A172 (cell line): ENCODE results near the gene N4BP2. TPM values are rescaled to one million over a fixed set of nuclear protein-coding genes. Genes with fewer than 3 reads are reported as not detected.
A peak's percentile ranks its signal among the peaks of the same experiment; 100 is the strongest.
"Not testable (repeated sequence)": the region's sequence is repeated elsewhere in the genome, so short reads cannot be mapped to it uniquely, and the experiment has no call there.

Experiments
- DNase-seq: peaks from one replicate; pipeline ENCODE4 v3.0.0-alpha.2; 2015; ENCODE audit warnings: low spot score
- total RNA-seq: library from RNA; depleted of rRNA; stranded (reverse); fragments of >200 nt; shearing (Covaris generic); gene quantifications from 2 replicates; pipeline ENCODE4 v1.2.3, GENCODE V29; 2014

N4BP2 gene
- total RNA-seq, 1 experiment from 2014 or later, result 3.0 TPM

DNA sequence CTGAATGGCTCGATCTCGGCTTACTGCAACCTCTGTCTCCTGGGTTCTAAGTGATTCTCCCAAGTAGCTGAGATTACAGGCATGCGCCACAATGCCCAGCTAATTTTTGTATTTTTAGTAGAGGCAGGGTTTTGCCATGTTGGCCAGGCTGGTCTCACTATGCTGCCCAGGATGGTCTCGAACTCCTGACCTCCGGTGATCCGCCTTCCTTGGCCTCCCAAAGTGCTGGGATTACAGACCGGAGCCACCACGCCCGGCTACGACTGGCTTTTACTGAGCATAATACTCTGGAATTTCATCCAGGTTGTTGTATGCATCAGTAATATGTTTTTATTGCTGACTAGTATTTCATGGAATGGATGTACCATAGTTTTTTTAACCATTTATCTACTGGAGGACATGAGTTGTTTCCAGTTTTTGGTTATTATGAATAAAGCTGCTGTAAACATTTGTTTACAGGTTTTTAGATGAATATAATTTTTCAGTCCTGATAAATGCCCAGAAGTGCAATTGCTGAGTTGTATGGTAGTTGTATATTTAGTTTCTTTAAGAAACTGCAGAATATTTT lies 31.2 kb downstream of the N4BP2 start:
- DNase-seq, result no peak

DNA sequence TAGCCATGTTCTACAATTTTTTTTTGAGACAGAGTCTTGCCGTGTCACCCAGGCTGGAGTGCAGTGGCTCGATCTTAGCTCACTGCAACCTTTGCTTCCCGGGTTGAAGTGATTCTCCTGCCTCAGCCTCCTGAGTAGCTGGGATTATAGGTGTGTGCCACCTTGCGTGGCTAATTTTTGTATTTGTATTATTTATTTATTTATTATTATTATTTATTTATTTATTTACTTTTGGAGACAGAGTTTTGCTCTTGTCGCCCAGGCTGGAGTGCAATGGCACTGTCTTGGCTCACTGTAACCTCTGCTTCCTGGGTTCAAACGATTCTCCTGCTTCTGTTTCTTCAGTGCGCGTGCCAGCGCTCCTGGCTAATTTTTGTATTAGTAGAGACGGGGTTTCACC lies 36.8 kb downstream of the N4BP2 start:
- not testable (repeated sequence) for DNase-seq

DNA sequence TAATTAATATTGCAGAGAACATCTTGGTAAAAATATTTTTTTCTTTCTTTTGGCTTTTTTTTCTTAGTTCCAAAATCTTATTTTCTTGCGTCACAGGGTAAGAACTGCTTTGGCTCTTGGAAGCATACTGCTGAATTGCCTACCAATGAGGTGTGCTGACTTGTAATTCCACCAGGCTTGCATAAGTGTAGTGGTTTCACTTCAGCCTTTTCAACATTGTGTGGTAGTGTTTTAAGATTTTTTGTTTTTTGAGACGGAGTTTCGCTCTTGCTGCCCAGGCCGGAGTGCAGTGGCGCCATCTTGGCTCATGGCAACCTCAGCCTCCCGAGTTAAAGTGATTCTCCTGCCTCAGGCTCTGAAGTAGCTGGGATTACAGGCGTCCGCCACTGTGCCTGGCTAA lies 42.4 kb downstream of the N4BP2 start:
- no peak for DNase-seq

DNA sequence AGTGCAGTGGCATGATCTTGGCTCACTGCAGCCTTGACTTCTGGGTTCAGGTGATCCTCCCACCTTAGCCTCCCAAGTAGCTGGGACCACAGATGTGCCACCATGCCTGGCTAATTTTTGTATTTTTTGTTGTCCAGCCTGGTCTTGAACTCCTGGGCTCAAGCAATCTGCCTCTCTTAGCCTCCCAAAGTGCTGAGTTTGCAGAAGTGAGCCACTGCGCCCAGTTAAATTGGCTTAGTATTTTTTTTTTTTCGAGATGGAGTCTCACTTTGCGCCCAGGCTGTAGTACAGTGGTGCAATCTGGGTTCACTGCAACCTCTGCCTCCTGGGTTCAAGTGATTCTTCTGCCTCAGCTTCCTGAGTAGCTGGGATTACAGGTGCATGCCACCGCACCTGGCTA lies 50.5 kb downstream of the N4BP2 start:
- not testable (repeated sequence) for DNase-seq

DNA sequence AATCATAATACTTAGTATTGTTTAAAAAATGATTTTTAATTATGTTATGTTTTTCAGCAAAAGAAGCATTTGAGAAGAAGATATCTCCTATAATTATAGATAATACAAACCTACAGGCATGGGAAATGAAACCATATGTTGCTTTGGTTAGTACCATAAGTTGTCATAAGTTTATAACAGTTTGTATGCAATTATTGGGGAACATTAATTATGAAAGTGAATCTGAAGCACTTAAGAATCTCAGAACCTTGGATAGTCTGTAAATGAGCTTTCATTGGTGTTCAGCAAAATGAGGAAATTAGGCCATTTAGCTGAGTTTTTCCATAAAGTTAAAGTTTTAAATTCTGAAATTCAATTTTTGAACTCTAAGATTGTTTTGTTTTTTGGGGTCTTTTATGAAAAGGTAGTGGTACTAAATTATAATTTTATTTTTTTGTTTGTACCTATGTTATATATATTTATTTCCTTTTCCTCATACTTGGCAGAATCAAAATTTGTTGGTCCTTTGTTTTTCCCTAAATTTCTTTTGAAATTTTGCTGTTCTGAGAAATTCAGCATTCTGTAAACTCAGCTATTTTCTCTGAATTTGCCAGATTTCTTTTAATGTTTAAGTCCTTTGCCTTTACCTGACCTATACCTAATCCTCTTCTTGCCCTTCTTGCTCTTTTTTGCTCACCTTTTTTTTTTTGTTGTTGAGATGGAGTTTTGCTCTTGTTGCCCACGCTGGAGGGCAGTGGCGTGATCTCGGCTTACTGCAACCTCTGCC lies 55.6 kb downstream of the N4BP2 start:
- no peak for DNase-seq

DNA sequence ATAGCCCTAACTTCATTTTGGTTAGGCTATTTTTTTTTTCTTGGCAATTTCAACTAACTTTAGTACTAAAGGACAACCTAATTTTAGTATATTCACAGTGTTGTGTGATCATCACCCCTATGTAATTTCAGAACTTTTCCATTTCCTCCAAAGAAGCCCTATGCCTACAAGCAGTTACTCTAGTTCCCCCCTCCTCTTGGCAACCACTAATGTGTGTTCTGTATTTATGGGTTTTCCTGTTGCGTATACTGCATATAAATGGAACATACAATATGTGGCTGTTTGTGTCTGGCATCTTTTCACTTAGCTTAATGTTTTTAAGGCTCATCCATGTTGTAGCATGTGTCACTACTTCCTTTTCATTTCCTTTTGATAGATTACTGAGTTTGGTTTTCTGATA lies 57.6 kb downstream of the N4BP2 start:
- no peak for DNase-seq

DNA sequence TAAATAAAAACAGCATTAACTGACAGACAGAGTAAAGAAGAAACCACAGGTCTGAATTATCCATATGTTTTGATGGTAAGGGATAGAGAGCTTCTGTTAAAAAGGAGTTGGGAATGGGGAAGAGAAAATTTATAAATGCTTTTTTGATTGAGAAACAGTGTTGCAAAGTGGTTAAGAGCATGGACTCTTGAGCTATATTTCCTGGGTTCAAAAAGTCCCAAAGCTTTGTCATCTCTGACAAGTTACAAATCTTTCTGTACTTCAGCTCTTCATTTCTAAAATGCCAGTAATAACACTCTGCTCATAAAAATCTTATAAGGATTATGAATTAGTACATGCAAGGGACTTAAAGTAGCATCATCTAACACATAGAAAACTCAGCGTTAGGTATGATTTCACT lies 62.2 kb downstream of the N4BP2 start:
- no peak for DNase-seq

DNA sequence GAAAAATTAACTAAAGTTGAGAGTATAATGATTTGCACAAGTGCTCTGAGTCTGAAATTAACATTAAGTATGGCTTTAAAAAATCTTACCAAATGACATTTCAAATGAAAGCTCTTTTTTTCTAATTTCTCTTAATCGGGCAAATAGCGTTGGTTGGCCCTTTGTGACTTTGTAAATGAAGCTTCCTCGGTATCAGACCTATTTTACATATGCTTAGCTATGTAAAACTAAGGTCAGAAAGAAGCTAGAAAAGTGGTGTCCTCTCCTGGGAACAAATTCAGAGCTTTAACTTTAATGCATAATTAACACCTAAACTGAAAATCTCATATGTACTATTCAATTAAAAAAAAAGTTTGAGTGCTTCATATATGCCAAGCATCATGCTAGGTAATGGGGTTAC lies 62.7 kb downstream of the N4BP2 start:
- DNase-seq, result no peak

DNA sequence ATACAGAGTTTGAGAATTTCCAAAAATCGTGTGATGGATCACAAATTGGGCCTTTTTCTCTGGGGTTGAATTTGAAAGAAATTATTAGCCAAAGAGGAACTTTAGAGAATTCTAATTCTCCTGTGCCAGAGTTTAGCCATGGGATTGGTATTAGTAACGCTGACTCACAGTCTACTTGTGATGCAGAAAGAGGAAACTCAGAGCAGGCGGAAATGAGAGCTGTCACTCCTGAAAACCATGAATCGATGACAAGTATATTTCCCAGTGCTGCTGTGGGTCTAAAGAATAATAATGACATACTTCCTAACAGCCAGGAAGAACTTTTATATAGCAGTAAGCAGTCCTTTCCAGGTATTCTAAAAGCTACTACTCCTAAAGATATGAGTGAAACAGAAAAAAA lies 64.9 kb downstream of the N4BP2 start:
- DNase-seq, result peak; percentile 76

DNA sequence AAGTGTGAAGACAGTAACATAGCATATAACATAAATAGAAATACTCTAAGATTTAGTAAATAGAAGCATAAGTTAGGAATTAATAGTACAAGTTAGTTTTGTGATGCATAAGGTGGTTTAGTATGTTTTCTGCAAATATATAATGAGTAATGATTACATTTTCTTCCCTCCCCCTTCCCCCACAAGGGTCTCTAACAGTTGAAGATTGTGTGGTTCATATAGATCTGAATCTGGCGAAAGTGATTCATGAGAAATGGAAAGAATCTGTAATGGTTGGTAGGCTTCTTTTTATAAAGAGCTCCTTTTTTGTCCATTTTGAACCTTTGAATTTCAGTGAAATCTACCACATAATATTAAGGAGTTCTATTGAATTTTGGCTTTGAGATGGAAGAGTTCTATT lies 66.3 kb downstream of the N4BP2 start:
- DNase-seq, result no peak

DNA sequence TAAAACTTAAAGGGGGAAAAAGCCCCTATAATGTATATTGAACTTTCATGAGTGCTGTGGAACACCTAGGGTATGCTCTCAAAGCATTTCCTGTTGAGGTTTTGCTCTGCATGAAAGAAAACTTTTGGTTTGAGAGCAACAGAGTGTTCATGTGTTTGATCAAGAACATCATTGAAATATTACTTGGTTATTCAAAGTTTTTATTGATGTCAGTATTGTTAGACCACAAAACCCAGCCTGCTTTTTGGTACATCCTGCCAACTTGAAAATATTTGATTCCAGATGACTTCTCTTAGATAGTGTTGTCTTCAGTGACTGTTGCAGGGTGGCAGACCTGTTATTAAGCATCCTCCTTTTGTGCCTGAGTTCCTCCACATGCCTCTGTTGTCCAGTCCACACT lies 68.0 kb downstream of the N4BP2 start:
- DNase-seq, result no peak

DNA sequence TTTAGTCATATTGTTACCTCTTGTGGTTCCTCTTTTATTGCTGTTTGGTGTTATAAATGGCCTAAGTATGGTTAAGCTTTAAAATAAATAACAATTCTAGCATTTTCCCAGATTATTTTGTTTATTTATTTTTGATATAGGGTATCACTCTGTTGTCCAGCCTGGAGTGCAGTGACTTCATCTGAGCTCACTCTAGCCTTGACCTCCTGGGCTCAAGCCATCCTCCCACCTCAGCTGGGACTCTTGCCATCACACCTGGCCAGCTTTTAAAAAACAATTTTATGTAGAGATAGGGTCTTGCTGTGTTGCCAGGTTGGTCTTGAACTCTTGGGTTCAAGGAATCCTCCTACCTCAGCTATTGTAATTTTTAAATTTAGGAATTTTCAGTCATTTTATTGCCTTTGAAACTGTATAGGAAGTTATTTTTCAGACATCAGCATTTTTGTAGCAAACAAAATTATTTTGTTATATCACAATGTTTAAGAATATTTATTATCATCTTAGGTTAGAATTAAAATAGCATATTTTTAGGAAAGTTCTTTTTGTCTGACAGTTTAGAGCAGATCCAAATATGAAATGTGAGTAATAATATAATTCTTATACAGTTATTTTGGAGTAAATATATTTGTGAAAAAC lies 73.9 kb downstream of the N4BP2 start:
- no peak for DNase-seq

DNA sequence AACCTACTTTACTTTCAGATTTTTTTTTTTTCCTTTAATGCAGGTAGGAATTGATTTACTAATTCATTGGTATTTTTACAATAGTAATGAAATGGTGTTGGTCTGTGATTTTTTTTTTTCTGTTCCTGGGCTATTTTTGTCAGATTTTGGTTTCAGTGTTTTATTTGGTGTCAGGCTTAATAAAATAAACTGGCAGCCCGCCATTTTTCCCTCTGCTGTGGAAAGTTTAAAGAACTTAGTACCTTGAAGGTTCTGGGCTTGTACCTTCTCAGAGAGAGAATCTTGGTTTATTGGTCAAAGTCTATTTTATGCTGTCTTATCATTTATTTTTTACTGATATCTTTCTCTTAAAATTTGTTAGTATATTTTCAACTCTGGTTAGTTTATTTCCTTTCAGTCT lies 76.2 kb downstream of the N4BP2 start:
- no peak for DNase-seq

DNA sequence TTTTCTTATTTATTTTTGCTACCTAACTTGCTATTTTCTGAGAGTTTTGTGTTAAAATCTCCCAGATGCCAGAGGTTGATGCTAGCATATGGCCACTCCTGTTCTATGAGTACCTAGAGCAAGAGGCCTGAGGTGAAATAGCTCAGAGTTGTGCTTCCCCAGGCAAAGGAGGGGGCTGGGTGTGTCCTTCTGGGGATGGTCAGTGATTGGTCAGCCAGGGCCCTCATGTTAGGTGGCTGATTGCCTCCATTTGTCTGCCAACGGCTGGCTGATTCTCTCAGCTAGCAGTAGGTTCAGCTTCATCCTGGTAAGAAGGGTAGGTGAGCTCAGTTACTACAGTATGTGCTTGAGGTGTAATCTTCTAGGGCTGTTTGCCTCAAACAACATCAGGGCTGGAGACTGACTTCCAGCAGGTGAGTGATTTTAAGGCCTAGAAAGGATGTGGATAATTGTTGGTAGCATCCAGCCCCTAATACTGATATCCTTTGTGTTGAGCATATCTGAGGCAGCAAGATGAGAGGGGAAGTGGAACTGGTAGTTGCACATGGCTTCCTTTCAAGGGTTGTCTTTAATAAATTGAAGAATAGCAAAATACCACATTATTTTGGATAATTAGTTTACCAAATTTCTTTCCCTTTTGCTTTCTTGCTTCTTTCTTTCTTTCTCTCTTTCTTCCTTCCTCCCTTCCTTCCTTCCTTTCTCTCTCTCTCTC lies 77.7 kb downstream of the N4BP2 start:
- no peak for DNase-seq

DNA sequence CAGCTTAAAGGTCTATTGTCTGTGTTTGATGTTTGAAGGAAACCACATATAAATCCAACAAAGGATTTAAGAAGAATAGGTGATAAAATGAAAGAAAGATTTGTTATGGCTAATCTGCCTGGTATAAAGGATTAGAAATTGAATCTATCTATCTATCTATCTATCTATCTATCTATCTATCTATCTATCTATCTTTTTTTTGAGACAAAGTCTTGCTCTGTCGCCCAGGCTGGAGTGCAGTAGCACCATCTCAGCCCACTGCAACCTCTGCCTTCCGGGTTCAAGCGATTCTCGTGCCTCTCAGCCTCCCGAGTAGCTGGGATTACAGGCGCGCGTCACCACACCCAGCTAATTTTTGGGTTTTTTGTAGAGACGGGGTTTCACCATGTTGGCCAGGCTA lies 79.6 kb downstream of the N4BP2 start:
- DNase-seq, result not testable (repeated sequence)

DNA sequence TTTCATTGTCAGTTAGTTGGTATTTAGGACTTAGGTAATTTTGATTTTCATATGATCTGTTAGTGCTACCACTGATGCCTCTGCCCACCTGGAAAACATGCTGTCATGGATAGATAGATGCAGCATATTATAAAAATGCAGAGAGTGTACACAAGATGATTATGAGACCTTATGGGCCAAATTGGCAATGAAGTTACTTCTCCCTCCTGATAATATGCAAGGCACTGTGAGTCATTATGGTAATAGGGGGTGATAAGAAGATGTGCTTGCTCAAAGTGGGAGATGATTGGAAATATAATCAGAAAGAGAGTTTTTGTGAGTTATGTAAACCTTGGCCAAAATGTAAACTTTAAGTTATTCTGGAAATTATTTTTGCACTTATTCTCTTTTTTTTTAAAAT lies 83.5 kb downstream of the N4BP2 start:
- DNase-seq, result no peak

DNA sequence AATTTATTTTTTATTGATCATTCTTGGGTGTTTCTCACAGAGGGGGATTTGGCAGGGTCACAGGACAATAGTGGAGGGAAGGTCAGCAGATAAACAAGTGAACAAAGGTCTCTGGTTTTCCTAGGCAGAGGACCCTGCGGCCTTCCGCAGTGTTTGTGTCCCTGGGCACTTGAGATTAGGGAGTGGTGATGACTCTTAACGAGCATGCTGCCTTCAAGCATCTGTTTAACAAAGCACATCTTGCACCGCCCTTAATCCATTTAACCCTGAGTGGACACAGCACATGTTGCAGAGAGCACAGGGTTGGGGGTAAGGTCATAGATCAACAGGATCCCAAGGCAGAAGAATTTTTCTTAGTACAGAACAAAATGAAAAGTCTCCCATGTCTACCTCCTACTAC lies 83.9 kb downstream of the N4BP2 start:
- DNase-seq, result not testable (repeated sequence)

DNA sequence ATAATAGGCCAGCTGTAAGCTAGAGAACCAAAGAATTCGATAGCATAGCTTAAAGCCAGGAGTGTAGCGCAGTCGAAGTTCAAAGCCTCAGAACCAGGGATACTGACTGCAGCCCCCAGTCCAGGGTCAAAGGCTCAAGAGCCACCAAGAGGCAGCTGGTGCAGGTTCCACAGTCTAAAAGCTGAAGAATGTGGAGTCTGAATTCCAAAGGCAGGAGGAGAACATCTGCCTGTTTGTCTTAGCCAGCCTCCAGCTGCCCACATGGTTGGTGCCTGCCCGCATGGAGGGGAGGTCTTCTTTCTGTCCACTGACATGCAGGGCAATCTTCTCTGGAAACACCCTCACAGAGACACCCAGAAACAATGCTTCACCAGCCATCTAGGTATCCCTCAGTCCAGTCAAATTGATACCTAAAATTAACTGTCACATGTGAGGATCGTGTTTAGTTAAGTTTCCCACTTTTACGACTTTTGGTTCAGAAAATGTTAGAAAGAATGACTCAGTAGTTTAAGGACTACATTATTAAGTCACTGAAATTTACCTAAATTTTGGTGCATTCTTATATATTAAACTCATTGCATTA lies 87.4 kb downstream of the N4BP2 start:
- DNase-seq, result no peak

DNA sequence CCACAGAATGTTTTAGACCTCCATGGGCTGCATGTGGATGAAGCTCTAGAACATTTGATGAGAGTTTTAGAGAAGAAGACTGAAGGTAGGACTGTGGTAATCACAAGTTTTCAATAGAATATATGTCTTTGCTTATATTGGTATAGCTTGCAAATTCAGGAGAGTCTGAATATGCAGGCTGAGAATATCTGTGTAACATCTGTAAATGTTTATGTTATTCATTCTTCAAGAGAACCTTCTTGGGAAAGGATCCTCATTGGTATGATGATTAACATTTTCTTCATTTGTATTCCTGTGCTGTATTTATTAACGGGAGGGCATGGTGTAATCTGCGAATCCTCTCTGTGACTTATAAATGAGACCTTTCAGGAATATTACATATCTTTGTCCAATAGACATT lies 88.1 kb downstream of the N4BP2 start:
- no peak for DNase-seq

DNA sequence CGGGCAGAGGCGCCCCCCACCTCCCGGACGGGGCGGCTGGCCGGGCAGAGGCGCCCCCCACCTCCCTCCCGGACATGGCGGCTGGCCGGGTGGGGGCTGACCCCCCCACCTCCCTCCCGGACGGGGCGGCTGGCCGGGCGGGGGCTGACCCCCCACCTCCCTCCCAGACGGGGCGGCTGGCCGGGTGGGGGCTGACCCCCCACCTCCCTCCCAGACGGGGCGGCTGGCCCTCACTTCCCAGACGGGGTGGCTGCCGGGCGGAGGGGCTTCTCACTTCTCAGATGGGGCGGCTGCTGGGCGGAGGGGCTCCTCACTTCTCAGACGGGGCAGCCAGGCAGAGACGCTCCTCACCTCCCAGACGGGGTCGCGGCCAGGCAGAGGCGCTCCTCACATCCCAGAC lies 90.8 kb downstream of the N4BP2 start:
- DNase-seq, result not testable (repeated sequence)

DNA sequence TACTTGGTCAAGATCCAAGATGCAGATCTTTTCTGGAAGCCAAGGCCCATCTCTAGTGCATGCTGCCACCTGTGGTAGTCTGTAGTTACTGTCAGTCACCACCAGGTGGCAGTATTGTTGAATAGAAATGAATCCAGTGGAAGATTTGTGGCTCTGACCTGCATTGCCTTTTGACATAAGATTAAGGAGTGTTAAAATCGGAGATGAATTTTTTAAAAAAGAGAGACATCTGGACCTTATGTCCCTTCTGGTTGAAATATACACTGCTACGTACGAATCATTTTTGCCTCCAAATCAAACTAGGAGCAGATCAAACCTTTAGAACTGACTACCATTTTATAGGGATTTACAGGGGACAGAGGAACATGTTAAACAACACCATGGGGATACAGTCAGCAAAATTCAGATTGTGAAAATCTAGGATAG lies 93.3 kb downstream of the N4BP2 start:
- peak; percentile 70 for DNase-seq

DNA sequence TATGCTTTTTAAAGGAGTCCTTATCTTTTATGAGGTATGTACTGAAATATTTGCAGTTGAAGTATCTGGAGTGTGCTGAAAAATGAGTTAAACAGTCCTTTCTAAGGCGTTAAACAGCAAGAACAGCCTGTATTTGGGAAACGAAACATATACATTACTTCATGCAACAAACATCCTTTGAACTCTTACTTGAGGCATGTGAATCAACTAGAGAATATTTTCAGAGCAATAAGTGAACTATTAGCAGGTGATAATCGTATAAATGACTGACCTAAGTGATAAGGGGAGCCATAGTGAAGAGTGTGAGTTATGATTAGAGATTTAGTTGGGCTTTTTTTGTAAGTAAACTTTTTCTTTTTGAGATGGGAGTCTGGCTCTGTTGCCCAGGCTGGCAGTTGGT lies 94.3 kb downstream of the N4BP2 start:
- DNase-seq, result no peak
